Activated naive CD4-positive, alpha-beta T cell (primary cell): ENCODE data around the gene BTG3.

ENCODE experiments used
- DNase-seq, 4 experiments: peaks; one replicate each; lab custom pipeline; 2025; lab: John Stamatoyannopoulos, UW

Gene BTG3

DNA sequence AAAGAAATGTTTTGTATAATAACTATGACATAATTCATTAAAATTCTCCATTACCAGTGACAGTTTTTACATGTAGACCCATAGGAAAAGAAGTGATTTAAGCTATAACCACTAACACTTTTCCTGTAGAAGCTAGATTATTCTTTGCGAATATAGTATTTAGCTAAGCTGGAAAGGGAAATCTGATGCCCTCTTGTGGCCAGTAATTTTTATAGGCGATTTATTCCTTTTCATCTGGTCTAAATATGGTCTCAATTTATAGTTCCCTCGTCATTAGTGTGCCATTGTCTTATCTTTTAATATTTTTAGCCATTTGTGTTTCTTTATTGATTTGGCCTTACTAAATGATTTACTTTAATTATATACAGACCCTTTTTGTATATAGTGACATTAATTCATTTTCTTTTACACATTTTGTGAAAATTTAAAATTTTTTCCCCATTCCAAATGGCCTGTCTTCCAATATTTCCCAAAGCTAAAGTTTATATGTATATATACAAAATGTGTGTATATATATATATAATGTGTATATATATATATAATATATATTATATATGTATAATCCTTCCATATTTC lies 26.7 kb downstream of the BTG3 start:
- DNase-seq: no peak

- no peak for DNase-seq
Observed at GRCh38 chr21:17583898-17584297, 28.8 kb downstream of the BTG3 start.

GRCh38 chr21:17580319-17580718 lies 32.4 kb downstream of the BTG3 start:
- no peak for DNase-seq

DNA sequence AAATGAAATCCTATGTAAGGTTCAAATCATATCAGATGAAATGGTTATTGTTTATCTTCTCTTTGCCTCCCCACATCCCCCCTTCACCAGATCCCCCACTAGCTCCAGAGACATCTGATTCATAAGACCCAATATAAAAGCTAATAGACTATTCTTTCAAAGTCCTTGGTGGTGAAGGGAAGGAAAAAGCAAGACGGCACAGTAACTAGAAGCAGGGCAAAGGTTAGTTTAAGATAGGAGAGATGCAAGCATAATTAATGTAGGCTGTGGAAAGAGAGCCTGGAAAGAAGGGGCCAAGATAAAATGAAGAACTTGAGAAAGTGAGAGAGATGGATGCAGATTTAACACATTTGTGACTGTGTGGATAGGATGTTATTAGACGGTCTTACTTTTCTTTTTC lies 33.8 kb downstream of the BTG3 start:
- DNase-seq: no peak

GRCh38 chr21:17578162-17578561 lies 34.5 kb downstream of the BTG3 start:
- DNase-seq: no peak

GRCh38 chr21:17577701-17578100 lies 35.0 kb downstream of the BTG3 start:
- no peak for DNase-seq

DNA sequence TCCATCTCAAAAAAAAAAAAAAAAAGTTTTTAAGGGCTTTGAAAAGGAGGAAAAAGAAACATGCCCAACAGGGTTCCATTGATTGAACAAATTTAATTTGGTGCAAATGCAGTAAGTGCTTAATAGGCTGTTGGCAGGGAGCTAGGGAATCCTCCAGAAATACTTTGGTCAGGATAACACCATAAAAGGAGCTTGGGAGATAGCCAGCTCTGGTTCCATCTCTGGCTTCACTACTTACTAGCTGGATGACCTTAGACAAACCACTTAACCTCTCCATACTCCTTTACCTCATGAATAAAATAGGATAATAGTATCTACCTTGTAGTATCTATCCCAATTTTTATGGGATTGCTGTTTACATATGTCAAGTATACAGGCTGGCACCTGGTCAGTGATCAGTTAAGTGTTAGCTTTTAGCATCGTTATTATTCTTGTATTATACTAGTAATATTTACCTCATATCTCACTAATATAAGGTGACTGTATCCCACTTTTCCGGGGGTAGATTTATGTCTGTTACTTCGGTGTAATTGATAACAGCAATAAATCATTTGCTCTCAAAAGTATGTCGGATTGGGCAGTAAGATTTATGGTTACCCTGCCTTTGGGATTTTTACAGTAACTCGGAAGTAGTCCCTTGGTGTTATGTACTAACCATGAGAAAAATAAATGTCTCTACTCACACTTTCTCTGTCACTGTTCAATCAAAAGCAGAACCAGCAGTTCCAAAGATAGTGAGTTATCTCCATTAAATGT lies 36.4 kb downstream of the BTG3 start:
- no peak for DNase-seq

- no peak for DNase-seq
Observed at GRCh38 chr21:17575076-17575475, 37.6 kb downstream of the BTG3 start.

GRCh38 chr21:17572431-17572830 lies 40.3 kb downstream of the BTG3 start:
- no peak for DNase-seq

GRCh38 chr21:17570786-17571185 lies 41.9 kb downstream of the BTG3 start:
- DNase-seq: no peak

- no peak for DNase-seq
Observed at GRCh38 chr21:17560377-17561025, 52.2 kb downstream of the BTG3 start.

DNA sequence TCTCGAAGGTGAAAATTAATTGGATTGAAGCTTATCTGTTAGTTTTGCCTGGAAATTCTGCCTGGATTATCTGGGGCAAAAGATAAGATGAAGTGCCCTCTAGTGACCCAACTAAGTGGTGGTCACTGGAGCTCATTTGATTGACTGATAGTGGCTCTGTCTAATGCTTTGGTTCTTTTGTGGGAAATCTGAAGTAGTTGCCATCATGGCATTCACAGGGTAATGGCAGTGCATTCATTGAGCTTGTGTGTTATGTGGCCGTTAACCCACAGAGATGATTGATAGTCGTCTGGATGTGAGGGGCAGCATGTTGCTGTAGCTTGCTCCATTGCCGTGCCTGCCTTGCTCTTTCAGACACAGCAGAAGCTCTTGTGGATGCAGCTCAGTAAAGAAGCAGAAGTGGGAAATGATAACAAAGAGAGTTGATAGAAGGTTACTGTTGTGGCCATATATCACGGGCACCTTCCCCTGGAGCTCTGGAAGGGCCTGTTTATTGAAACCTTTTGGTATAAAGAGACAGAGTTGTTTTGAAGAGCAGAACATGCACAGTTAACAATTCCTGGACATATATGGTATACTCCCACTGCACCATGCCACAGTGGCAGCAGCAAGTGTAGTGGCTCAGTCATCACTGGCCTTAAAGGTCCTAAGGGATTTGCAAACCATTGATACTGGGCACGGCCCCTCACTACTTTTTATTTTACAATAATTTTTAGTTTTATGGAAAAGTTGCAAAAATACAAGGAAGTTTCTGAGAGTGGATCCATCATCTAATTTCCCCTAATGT lies 57.8 kb downstream of the BTG3 start:
- DNase-seq: no peak

DNA sequence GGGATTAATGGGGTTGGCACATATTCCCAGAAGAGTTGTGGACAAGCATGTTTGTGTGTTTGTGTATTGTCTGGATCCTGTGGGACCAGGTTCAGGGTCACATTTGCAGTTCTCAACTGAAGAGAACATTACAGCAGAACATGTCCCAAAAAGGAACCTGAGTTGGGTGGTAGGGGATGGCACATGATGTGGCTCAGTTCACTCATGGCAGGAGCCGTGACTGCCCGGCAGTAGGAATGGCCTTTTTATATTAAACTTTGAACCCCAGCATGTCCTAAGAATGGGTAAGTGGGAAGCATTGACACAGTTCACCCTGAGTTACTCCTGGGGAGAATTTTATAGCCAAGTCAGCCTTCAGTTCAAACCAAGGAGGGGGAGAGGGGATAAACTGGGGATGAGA lies 58.6 kb downstream of the BTG3 start:
- DNase-seq: no peak

DNA sequence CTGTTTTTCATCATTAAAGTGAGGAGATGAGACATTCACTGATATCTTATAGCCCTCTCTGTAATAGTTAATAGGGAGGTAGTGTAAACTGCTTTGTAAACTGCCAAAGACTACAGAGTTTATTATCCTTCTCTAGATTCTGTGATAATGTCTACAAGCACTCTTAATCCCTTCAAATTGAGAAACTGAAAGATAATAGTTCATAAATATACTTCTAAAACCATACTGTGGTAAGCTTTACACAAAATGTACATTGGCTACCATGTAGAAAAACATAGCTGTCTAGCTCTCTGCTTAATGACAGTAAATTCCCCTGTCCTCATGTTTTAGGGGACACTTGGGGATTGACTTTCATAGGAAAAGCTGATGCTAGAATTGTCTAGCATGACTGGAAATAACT lies 60.3 kb downstream of the BTG3 start:
- no peak for DNase-seq

GRCh38 chr21:17550671-17551308 lies 61.9 kb downstream of the BTG3 start:
- DNase-seq: no peak

- no peak for DNase-seq
Observed at GRCh38 chr21:17548262-17548661, 64.4 kb downstream of the BTG3 start.

DNA sequence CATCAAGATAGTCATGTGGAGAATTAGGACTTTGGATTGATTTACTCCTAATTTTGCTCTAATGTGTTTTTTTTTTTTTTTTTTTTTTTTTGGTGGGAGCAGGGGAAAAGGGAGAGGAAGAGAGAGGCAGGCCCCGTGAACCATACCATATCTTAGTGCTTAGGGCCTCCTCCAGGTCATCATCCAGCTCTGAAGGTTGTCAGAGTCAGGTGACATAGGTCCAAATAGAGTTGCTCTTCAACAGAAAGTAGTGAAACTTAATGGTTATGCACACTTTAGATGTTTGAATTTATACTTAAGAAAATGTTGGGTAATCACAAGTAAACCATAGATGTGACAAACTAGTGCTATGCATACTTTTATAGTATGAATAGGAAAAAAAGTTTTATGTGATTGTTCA lies 67.7 kb downstream of the BTG3 start:
- no peak for DNase-seq
